OCI-LY7 (cell line): ENCODE measurements around the gene OR3A3.

Source experiments
- EZH2phosphoT487 ChIP-seq: fragments of 200-600 bp; sonication (generic); IDR thresholded peaks from 2 replicates; pipeline ENCODE4 v1.6.1; 2018; ENCODE audit warnings: low read depth, borderline replicate concordance, mild to moderate bottlenecking, mixed run types, antibody characterized with exemption, low read length, moderate library complexity, mixed read lengths
- TF ChIP-seq, protein P1 (sequence below): fragments of 200-600 bp; sonication (generic); conservative IDR thresholded peaks from 2 replicates; pipeline ENCODE4 v1.5.1; 2014; ENCODE audit warnings: mild to moderate bottlenecking, antibody characterized with exemption, low read length, moderate library complexity, mixed read lengths

DNA sequence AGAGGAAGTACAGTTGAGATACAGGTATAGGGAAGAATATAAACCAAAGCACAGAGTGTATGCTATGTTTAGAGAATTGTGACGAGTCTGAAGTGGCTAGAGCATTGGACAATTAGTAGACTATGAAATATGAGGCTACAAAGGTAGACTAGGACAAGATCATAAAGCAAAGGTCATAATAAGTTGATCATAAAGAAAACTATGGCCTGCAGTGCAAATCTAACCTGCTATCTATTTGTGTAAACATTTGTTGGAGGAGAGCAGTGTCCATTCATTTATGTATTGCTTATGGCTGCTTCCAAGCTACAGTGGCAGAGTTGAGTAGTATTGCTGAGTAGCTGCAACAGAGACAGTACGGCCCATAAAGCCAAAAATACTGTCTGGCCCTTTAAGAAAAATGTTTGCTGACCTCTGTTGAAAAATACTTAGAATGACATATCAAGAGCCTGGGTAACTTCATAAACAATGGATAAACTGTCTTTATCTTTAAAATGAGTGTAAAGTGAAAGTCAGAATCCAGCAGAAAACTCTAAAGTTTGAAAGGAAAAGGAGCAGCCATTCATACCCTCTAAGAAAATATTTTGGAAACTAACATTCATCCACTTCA, 37.0 kb downstream of the OR3A3 start:
- TF ChIP-seq, protein P1, sequence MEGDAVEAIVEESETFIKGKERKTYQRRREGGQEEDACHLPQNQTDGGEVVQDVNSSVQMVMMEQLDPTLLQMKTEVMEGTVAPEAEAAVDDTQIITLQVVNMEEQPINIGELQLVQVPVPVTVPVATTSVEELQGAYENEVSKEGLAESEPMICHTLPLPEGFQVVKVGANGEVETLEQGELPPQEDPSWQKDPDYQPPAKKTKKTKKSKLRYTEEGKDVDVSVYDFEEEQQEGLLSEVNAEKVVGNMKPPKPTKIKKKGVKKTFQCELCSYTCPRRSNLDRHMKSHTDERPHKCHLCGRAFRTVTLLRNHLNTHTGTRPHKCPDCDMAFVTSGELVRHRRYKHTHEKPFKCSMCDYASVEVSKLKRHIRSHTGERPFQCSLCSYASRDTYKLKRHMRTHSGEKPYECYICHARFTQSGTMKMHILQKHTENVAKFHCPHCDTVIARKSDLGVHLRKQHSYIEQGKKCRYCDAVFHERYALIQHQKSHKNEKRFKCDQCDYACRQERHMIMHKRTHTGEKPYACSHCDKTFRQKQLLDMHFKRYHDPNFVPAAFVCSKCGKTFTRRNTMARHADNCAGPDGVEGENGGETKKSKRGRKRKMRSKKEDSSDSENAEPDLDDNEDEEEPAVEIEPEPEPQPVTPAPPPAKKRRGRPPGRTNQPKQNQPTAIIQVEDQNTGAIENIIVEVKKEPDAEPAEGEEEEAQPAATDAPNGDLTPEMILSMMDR = no peak
- TF ChIP-seq EZH2phosphoT487 = no peak
